Natural killer cell (primary cell): ENCODE results near the gene TBC1D19. TPM values are rescaled to one million over a fixed set of nuclear protein-coding genes. Genes with fewer than 3 reads are reported as not detected.
"Not testable (repeated sequence)": the region's sequence is repeated elsewhere in the genome, so short reads cannot be mapped to it uniquely, and the experiment has no call there.

ENCODE experiments used
- ATAC-seq, 3 donors: fragments of 150-1000 bp in 2 of 3; fragments of 200-7000 bp in 1 of 3; cut with Tn5 transposase; 1 replicate in 1 of 3; 2 replicates in 2 of 3; pipeline ENCODE4 v1.10.0; 2021; ENCODE audit warnings: mild to moderate bottlenecking in 2 of 3, moderate library complexity in 2 of 3
- DNase-seq, 2 donors: peaks; one replicate each; pipeline versions ENCODE4 v3.0.0 to v3.0.0-alpha.2; 2013 to 2021; ENCODE audit warnings: mixed read lengths in 1 of 2
- H3K27ac ChIP-seq: one replicate; pipeline ENCODE4 v1.5.1; 2013; ENCODE audit warnings: mild to moderate bottlenecking, low read length
- H3K27me3 ChIP-seq: one replicate; pipeline ENCODE4 v1.6.1; 2013; ENCODE audit warnings: low read length; ENCODE audit not compliant: control insufficient read depth, insufficient read depth
- H3K36me3 ChIP-seq: one replicate; pipeline ENCODE4 v1.6.1; 2013; ENCODE audit warnings: low read length; ENCODE audit not compliant: control insufficient read depth, insufficient read depth
- H3K4me1 ChIP-seq: one replicate; pipeline ENCODE4 v1.6.1; 2013; ENCODE audit warnings: low read length; ENCODE audit not compliant: control insufficient read depth, insufficient read depth
- H3K4me3 ChIP-seq: one replicate; pipeline ENCODE4 v1.5.1; 2013; ENCODE audit warnings: low read length
- H3K9me3 ChIP-seq: one replicate; pipeline ENCODE4 v1.6.1; 2013; ENCODE audit warnings: low read length; ENCODE audit not compliant: control insufficient read depth, insufficient read depth
- H3K27ac Mint-ChIP-seq, 2 donors: one replicate each; pipeline ENCODE4 v1.8.0; 2022; ENCODE audit warnings: mild to moderate bottlenecking in 2 of 2, mixed read lengths in 2 of 2, moderate library complexity in 1 of 2
- H3K27me3 Mint-ChIP-seq, 2 donors: one replicate each; pipeline ENCODE4 v1.8.0; 2022; ENCODE audit warnings: low read depth in 2 of 2, mixed read lengths in 2 of 2
- H3K36me3 Mint-ChIP-seq: one replicate; pipeline ENCODE4 v1.8.0; 2022; ENCODE audit warnings: mixed read lengths
- H3K4me1 Mint-ChIP-seq, 2 donors: one replicate each; pipeline ENCODE4 v1.8.0; 2022; ENCODE audit warnings: mixed read lengths in 2 of 2
- H3K4me3 Mint-ChIP-seq: one replicate; pipeline ENCODE4 v1.8.0; 2022; ENCODE audit warnings: mild to moderate bottlenecking, moderate library complexity, mixed read lengths
- H3K9me3 Mint-ChIP-seq, 2 donors: one replicate each; pipeline ENCODE4 v1.8.0; 2022; ENCODE audit warnings: mixed read lengths in 2 of 2
- CTCF ChIP-seq: fragments of 200-600 bp; IDR thresholded peaks from one replicate; pipeline ENCODE4 v1.8.0; 2022; ENCODE audit warnings: antibody characterized with exemption
- WGBS: methylation state at CpG from one replicate; pipeline ENCODE4 v1.1.7; 2013; ENCODE audit warnings: missing lambda C conversion rate; ENCODE audit not compliant: insufficient coverage; 5-methylcytosine and 5-hydroxymethylcytosine counted together
- intact Hi-C: fragments of 100-400 bp; cut with micrococcal nuclease; formaldehyde crosslinking; loops from one replicate; pipeline ENCODE4 v1.14.2; 2022
- total RNA-seq, 4 donors: library from RNA; stranded (reverse); fragments of 120-200 nt in 1 of 4; gene quantifications; one replicate each; pipeline versions ENCODE4 v1.2.3 to v1.2.4, GENCODE V29; 2013 to 2022

Gene TBC1D19
- total RNA-seq, 3 donors from 2014 or later (not counting 1 experiment from before 2014, with no cell fraction given), result 13.0 to 21.3 (median 16.8) TPM

DNA sequence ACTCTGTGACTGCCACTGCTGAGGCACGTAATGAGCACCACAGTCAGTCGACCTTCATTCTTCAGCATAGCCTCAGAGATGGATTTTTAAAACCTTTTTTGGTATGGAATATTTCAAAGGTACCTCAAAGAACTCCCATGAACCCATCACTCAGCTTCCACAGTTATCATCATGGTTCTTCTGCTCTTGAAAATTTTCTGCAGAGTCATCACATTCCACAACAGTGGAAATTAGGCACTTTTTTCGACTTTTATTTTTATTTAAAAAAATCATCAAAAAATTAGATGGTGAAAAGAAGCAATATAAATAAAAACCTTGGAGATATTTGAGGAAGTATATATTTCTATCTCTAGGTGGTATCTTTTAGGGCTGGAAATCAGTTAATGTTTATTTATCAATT lies 37.5 kb downstream of the TBC1D19 start:
- no peaks in the 10 kb centered on the region for H3K27me3 Mint-ChIP-seq
- H3K36me3 Mint-ChIP-seq, result no peaks in the 10 kb centered on the region
- no peak overlapping the region for H3K4me3 Mint-ChIP-seq
- H3K36me3 ChIP-seq, result no peaks in the 10 kb centered on the region
- DNase-seq, result no peak
- H3K9me3 ChIP-seq, result no peaks in the 10 kb centered on the region
- no peaks in the 10 kb centered on the region for H3K9me3 Mint-ChIP-seq
- H3K27ac Mint-ChIP-seq, result no peak overlapping the region
- TF ChIP-seq CTCF, result no peak
- H3K4me1 ChIP-seq, result no peaks in the 10 kb centered on the region
- H3K4me1 Mint-ChIP-seq, result peaks cover 4 to 20% of the 10 kb centered on the region in 2 donors
- intact Hi-C loops, result no loop called here
- whole genome bisulfite sequencing, result 100% methylated on average over 2 of the region's 3 CpGs
- H3K27ac ChIP-seq, result no peak overlapping the region
- H3K27me3 ChIP-seq, result no peaks in the 10 kb centered on the region
- no peak for ATAC-seq
- no peak overlapping the region for H3K4me3 ChIP-seq

GRCh38 chr4:26622913-26623312 lies 39.0 kb downstream of the TBC1D19 start:
- no peak for DNase-seq
- 95% methylated on average over 2 of the region's 2 CpGs for WGBS
- Histone ChIP-seq H3K9me3 (no peaks in the 10 kb centered on the region), H3K27me3 (no peaks in the 10 kb centered on the region), H3K27ac (no peak overlapping the region), H3K36me3 (no peaks in the 10 kb centered on the region), H3K4me1 (no peaks in the 10 kb centered on the region), H3K4me3 (no peak overlapping the region)
- no peak for TF ChIP-seq CTCF
- H3K27me3 Mint-ChIP-seq, result no peaks in the 10 kb centered on the region
- H3K4me3 Mint-ChIP-seq, result no peak overlapping the region
- peak overlapping the region in 1 of 2 donors; percentile 2 for H3K27ac Mint-ChIP-seq
- H3K36me3 Mint-ChIP-seq, result no peaks in the 10 kb centered on the region
- H3K9me3 Mint-ChIP-seq, result no peaks in the 10 kb centered on the region
- intact Hi-C loops, result no loop called here
- H3K4me1 Mint-ChIP-seq, result peaks cover 4 to 15% of the 10 kb centered on the region in 2 donors
- ATAC-seq, result no peak

- H3K4me3 ChIP-seq, H3K27ac ChIP-seq, H3K27ac Mint-ChIP-seq, H3K27me3 ChIP-seq, H3K4me3 Mint-ChIP-seq, intact Hi-C loops, H3K36me3 Mint-ChIP-seq, ATAC-seq, H3K4me1 Mint-ChIP-seq, H3K27me3 Mint-ChIP-seq, H3K9me3 ChIP-seq, DNase-seq, H3K36me3 ChIP-seq, H3K9me3 Mint-ChIP-seq, H3K4me1 ChIP-seq: not testable (repeated sequence)
- WGBS, result no CpG with 5 or more reads among the region's 2 CpGs
Measured at GRCh38 chr4:26626658-26627057, 42.8 kb downstream of the TBC1D19 start.

DNA sequence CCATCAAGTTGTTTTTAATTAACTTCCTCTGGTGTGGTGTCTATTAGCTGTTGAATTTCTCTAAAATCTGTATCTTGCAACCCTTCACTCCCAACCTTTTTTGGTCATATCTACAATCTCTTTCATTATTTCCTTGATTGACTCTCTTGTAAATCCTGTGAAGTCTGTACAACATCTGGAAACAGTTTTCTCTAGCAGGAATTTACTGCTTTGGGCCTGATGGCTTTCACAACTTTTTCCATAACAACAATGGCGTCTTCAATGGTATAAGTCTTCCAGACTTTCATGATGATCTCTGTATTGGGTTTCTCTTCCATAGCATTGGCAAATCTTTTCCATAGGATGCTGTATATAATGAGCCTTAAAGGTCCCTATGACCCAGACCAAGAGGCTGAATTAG lies 49.0 kb downstream of the TBC1D19 start:
- H3K27ac Mint-ChIP-seq, result no peak overlapping the region

More for the DNA sequence above, 49.0 kb downstream of the TBC1D19 start:
- Mint-ChIP-seq H3K36me3 (peaks cover 10% of the 10 kb centered on the region), H3K4me3 (no peak overlapping the region), H3K9me3 (no peaks in the 10 kb centered on the region), H3K27me3 (no peaks in the 10 kb centered on the region), H3K4me1 (no peaks in the 10 kb centered on the region)
- peaks cover 3% of the 10 kb centered on the region for H3K36me3 ChIP-seq
- ATAC-seq (no peak), DNase-seq (no peak)
- intact Hi-C loops, result no loop called here
- H3K4me1 ChIP-seq, result no peaks in the 10 kb centered on the region
- no CpG with 5 or more reads among the region's 1 CpG for WGBS
- TF ChIP-seq CTCF, result no peak
- no peaks in the 10 kb centered on the region for H3K27me3 ChIP-seq
- H3K27ac ChIP-seq, result no peak overlapping the region
- no peaks in the 10 kb centered on the region for H3K9me3 ChIP-seq
- no peak overlapping the region for H3K4me3 ChIP-seq
